ENCODE data around the gene ZNF296. TPM values are rescaled to one million over a fixed set of nuclear protein-coding genes. Genes with fewer than 3 reads are reported as not detected.

Gene ZNF296
- total RNA-seq, 1 donor, result 0.27 TPM

DNA sequence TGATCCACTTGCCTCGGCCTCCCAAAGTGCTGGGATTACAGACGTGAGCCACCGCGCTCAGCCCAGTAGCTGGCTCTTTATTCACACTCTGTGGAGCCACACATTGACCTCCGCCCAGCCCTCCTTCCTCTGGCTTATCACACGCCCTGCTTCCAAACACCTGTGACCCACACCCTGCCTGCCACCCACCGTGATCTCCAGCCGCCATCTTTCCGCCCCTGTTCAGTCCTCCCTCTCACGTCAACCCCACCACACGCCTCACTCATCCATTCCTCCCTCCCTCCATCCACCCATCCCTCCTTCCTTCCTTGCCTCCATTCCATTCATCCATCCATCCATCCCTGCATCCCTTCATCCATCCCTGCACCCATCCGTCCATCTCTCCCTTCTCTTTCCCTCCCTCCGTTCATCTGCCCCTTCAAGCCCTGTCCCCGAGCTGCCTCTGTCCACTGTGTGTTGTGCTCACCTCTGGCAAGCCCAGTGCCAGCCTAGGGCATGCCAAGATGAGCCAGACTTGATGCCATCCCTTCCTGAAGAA lies 17.6 kb downstream of the ZNF296 start:
- DNase-seq (ENCODE audit: low read depth), result no peak
- TF ChIP-seq, protein P1, sequence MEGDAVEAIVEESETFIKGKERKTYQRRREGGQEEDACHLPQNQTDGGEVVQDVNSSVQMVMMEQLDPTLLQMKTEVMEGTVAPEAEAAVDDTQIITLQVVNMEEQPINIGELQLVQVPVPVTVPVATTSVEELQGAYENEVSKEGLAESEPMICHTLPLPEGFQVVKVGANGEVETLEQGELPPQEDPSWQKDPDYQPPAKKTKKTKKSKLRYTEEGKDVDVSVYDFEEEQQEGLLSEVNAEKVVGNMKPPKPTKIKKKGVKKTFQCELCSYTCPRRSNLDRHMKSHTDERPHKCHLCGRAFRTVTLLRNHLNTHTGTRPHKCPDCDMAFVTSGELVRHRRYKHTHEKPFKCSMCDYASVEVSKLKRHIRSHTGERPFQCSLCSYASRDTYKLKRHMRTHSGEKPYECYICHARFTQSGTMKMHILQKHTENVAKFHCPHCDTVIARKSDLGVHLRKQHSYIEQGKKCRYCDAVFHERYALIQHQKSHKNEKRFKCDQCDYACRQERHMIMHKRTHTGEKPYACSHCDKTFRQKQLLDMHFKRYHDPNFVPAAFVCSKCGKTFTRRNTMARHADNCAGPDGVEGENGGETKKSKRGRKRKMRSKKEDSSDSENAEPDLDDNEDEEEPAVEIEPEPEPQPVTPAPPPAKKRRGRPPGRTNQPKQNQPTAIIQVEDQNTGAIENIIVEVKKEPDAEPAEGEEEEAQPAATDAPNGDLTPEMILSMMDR (IDR thresholded peaks at IDR 0.05; ENCODE audit: insufficient read depth, low read length), result no peak
- no peak overlapping the region for H3K4me3 ChIP-seq (ENCODE audit: low read depth, low read length)

DNA sequence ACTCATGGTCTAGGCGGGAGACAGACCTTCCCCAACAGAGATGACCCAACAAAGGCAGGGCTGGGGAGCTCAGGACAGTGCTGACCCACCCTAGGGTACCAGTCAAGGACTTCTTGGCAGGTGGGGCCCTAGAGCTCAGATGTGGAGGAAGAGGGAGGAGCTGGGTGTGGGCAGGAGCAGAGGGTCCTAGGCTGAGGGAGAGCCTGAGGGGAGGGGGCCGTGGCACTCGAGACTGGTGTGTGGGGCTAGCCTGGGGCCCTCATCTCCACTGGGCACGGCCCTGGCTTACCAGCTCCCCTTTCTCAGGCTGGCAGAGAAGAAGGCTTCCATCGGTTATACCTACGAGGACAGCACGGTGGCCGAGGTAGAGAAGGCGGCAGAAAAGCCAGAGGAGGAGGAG lies 18.8 kb downstream of the ZNF296 start:
- DNase-seq (ENCODE audit: low read depth), result no peak
- no peak overlapping the region for H3K4me3 ChIP-seq (ENCODE audit: low read depth, low read length)
- TF ChIP-seq, protein P1 (IDR thresholded peaks at IDR 0.05; ENCODE audit: insufficient read depth, low read length), result no peak

DNA sequence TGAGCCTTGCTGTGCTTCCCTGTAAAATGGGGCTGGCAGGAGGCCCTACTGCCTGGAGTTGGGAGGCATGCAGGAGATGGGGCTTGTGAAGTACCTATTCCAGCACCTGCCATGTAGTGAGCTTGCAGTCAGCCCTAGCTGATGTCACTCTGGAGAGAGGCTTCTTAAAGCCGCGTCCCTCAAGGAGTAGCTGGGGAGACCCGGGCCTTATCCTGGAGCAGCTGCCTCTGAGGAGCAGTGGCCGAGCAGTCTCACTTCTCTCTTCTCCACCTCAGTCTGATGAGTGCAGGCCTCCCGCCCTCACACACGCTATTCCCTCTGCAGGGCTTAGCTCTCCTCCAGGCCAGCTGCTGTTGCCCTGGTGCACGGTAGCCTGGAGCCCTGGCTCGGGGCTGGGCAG lies 19.4 kb downstream of the ZNF296 start:
- TF ChIP-seq, protein P1 (IDR thresholded peaks at IDR 0.05; ENCODE audit: insufficient read depth, low read length), result no peak
- no peak for DNase-seq (ENCODE audit: low read depth)
- H3K4me3 ChIP-seq (ENCODE audit: low read depth, low read length), result no peak overlapping the region

DNA sequence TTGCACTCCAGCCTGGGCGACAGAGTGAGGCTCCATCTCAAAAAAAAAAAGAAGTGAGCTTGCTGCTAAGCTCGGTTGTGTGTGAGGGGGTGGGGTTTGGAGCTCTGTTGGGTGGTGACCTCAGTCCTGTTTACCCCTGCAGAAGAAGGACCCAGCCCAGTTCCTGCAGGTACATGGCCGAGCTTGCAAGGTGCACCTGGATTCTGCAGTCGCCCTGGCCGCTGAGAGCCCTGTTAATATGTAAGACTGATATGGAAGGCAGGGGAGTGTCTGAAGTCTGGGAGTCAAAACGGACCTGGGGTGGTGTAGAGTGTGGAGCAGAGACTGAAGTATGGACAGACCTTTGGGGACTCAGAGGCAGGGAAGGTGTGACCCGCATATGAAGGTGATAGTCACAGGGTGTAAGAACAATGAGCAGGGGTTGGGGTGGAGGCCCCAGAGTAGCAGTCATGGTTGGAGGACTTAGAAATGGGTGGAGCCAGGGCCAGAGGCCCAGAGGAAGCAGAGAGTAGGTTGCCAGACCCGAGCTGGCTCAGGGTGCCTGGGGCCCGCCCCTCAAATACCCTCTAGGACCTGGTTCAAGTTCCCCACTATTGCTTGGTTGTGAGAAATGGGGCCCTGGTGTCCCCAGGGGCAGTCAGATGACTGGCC lies 24.2 kb downstream of the ZNF296 start:
- TF ChIP-seq, protein P1 (IDR thresholded peaks at IDR 0.05; ENCODE audit: insufficient read depth, low read length), result no peak
- DNase-seq (ENCODE audit: low read depth), result no peak
- H3K4me3 ChIP-seq (ENCODE audit: low read depth, low read length), result no peak overlapping the region

DNA sequence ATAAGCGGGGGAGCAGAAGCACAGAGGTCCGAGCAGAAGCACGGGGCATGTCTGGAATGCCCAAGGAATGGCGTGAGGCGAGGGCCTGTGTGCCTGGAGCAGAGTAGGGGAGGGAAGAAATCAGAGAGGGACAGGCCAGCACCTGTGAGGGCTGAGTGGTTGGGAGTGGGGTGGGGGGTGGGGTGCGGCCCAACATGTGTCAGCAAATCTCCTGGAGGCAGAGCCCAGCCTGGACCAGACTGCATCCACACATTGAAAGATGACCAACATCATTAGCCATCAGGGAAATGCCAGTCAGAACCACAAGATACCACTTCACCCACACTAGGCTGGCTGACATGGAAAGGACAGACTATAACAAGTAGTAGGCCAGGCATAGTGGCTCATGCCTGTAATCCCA lies 26.2 kb downstream of the ZNF296 start:
- DNase-seq (ENCODE audit: low read depth), result no peak
- TF ChIP-seq, protein P1 (IDR thresholded peaks at IDR 0.05; ENCODE audit: insufficient read depth, low read length), result no peak
- H3K4me3 ChIP-seq (ENCODE audit: low read depth, low read length), result no peak overlapping the region

DNA sequence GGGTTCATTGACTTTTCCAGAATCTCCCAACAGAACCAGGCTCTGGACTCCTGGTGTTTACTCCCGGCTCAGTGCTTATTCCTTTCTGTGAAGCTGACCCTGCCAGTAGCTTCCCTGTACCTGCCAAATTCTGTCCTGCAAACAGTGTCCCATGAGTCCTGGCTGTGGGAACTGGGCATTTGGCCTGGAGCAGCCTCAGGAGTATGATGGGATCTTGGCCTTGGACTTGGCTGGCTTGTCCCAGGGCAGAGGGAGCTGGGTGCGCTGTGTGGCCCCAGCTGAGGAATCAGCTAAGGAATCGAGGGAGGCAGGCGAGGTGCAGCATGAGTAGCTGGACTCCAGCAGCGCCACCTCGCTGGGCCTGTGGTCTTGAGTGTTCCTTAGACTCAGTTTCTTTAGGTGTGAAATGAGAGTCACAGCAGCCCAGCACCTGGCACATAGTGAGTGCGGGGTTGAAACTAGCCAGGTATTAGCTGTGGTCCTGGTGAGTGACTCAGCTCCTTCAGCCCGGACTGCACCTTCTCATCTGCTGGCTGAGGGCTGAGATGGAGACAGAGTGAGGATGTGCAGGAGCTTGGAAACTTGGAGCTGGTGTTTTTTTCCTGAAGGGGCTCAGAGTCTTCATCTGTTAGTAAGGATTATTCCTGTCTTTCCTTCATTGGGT lies 27.1 kb downstream of the ZNF296 start:
- H3K4me3 ChIP-seq (ENCODE audit: low read depth, low read length), result no peak overlapping the region
- TF ChIP-seq, protein P1 (IDR thresholded peaks at IDR 0.05; ENCODE audit: insufficient read depth, low read length), result no peak
- DNase-seq (ENCODE audit: low read depth), result no peak

Data from fibroblast of the aortic adventitia (primary cell).